ENCODE measurements around the gene SNU13.
"Not testable (repeated sequence)": the region's sequence is repeated elsewhere in the genome, so short reads cannot be mapped to it uniquely, and the experiment has no call there.

Gene SNU13

GRCh38 chr22:41676134-41676533 lies 12.5 kb downstream of the SNU13 start:
- DNase-seq = no peak

GRCh38 chr22:41674846-41675340 lies 13.8 kb downstream of the SNU13 start:
- no peak for DNase-seq

GRCh38 chr22:41672780-41673509 lies 15.7 kb downstream of the SNU13 start:
- DNase-seq = no peak

DNA sequence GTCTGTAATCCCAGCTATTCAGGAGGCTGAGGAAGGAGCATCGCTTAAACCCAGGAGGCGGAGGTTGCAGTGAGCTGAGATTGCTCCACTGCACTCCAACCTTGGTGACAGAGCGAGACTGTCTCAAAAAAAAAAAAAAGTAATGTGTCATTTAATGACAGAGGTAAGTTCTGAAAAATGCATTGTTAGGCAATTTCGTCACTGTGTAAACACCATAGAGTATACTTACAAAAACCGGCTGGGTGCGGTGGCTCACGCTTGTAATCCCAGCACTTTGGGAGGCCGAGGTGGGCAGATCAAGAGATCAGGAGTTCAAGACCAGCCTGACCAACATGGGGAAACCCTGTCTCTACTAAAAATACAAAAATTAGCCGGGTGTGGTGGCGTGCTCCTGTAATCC lies 16.6 kb downstream of the SNU13 start:
- not testable (repeated sequence) for DNase-seq

DNA sequence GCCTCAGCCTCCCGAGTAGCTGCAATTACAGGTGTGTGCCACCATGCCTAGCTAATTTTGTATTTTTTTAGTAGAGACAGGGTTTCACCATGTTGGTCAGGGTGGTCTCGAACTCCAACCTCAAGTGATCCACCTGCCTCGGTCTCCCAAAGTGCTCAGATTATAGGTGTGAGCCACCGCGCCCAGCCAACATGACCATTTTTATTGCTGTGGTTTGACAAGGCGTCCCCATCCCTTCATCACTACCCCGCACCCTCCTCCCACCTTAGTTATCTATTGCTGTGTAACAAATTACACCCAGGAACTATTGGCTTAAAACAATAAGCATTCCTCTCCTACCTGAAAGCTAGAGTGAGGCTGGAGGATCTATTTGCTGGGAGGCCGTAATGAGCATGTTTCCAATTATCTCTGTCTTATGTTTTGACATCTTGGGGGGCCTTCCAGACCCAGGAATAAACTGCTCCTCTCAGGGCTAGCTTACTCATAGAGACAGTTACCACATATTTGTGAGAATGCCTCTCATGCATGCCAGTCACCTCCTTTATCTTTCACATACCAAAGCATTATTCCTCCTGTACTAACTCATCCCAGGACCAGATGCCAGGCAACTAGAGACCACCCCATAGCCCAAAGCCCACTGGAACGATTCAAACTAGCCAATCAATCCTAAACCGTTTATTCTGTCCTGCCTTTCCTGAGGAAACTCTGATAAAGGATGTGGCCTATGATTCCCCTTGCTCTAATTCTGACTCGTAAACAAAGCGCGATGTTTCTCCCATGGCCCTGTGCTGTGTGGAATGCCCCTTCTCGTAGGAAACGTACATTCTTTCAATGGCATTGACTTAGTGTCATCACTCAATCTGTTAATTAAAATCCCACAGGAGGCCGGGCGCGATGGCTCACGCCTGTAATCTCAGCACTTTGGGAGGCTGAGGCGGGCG lies 19.4 kb downstream of the SNU13 start:
- no peak for DNase-seq

GRCh38 chr22:41664951-41665350 lies 23.7 kb downstream of the SNU13 start:
- DNase-seq = no peak

DNA sequence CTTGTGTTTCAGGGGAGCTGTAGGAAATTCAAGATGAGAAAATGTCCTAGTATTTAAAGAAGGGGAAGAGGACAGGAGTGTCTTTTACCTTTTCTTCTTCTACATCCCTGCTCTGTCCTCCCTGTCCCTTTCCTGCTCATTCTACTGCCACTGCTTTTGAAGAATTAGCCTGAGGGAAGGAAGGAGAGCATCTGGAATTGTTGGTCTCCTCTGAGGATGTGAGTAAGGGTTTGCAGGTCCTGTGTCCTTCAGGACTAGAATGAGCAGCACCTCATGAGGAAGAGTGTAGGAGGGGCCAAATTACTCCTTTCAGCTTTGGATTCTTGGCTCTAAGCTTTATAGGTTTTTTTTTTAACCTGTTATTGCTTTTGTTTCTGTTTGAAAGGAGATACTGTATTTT lies 24.2 kb downstream of the SNU13 start:
- no peak for DNase-seq

GRCh38 chr22:41663594-41663993 lies 25.1 kb downstream of the SNU13 start:
- not testable (repeated sequence) for DNase-seq

DNA sequence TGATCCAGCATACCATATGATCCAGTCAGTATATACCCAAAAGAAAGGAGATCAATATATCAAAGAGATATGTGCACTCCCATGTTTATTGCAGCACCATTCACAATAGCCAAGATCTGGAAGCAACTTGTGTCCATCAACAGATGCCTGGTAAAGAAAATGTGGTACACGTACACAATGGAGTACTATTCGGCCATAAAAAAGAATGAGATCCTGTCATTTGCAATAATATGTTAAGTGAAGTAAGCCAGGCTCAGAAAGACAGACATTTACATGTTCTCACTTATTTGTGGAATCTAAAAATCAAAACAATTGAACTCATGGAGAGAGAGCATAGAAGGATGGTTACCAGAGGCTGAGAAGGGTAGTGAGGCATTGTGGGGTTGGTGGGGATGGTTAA lies 27.0 kb downstream of the SNU13 start:
- DNase-seq = no peak

GRCh38 chr22:41661088-41661487 lies 27.6 kb downstream of the SNU13 start:
- no peak for DNase-seq

- DNase-seq = no peak
These were observed 28.3 kb downstream of the SNU13 start for GRCh38 chr22:41660416-41660815.

DNA sequence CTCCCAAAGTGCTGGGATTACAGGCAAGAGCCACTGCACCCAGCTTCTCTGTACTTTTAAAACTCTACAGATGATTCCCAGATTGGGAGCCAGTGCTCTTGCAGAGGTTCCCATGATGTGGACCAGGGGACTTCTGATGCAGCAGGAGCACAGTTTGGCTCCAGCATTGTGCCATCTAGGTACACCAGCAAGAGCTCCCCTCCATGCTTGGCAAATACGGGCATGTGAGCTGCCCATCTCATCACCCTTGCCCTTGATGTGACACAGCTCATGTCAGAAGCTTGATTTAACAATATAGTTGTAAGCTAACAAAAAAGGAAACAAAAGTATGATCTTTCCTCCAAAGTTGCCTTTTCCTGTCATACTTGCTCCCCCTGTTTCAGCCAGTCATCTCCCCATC lies 28.7 kb downstream of the SNU13 start:
- no peak for DNase-seq

GRCh38 chr22:41658869-41659268 lies 29.8 kb downstream of the SNU13 start:
- DNase-seq = no peak

GRCh38 chr22:41657709-41658108 lies 31.0 kb downstream of the SNU13 start:
- no peak for DNase-seq

DNA sequence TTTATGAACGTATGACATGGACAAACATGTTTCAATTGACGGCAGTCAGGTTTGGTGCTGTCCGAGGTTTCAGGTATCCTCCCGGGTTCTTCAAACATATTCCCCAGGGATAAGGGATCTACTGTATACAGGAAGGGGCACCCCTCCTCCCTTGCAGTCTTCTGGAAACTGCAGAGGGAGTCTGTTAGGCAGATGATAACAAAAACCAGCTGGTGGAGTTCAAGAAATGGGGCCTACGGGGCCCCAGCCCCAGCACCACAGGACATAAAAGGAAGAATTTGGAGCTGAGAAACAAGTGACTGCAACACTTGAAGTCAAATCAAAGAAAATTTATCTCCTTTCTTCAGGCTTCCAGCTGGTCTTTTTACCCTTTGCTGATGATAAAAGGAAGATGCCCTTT lies 32.1 kb downstream of the SNU13 start:
- no peak for DNase-seq

- no peak for DNase-seq
These were observed 34.3 kb downstream of the SNU13 start for GRCh38 chr22:41654322-41654721.

DNA sequence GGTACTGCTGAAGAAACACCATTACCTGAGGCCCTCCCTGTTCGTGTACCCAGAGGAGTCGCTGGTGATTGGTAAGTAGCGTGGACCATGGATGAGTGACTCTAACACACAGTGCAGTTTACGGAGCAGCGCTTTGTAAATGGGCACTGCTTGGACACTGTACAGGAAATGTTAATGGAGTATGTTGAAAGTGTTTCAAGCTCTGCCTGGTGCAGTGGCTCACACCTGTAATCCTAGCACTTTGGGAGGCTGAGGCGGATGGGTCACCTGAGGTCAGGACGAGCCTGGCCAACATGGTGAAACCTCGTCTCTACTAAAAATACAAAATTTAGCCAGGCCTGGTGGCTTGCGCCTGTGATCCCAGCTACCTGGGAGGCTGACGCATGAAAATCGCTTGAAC lies 37.8 kb downstream of the SNU13 start:
- no peak for DNase-seq

DNA sequence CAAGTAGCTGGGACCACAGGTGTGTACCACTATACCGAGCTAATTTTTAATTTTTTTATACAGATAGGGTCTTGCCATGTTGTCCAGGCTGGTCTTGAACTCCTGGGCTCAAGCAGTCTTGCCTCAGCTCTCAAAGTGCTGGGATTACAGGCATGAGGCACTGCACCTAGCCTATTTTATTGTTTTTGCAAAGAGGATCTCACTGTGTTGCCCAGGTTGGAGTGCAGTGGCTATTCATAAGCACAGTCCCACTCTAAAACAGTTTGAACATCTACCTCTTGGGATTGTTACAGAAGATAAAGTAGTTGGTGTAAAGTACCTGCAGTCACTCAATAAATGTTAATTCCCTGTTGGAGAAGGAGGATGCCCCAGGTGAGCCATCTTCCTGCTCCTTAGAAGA lies 38.4 kb downstream of the SNU13 start:
- DNase-seq = no peak

- no peak for DNase-seq
These were observed 40.2 kb downstream of the SNU13 start for GRCh38 chr22:41648432-41648831.

- no peak for DNase-seq
These were observed 40.9 kb downstream of the SNU13 start for GRCh38 chr22:41647771-41648170.

DNA sequence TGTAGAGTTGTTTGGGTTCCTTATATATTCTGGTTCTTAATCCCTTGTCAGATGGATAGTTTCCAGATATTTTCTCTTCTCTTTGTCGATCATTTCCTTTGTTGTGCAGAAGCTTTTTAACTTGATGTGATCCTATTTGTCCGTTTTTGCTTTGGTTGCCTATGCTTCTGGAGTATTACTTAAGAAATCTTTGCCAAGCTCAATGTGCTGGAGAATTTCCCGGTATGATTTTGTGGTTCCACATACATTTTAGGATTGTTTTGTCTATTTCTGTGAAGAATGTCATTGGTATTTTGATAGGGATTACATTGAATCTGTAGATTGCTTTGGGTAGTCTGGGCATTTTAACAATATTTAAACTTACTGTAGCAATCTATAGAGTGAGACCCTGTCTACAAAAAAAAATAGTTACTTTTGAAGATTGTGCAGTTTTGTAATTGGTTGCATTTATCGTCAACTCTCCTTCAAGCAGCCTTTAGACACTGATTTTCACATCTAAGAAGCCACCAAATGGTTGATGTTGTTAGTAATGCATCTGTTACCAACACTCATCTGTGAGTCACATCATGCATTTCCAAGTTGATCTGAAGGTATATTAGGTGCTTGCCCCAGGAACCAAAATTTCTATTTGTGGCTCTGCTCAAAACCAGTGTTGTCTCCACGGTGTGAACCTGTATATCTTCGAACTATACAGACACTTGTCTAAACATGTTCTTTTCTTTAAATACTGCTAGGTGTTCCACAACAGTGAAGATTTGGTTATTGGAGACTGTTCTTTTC lies 46.1 kb downstream of the SNU13 start:
- DNase-seq = no peak

- no peak for DNase-seq
These were observed 46.8 kb downstream of the SNU13 start for GRCh38 chr22:41641854-41642253.

GRCh38 chr22:41638748-41639147 lies 49.9 kb downstream of the SNU13 start:
- DNase-seq = no peak
